OCI-LY7 (cell line): ENCODE results near the gene ATP8B1. TPM values are rescaled to one million over a fixed set of nuclear protein-coding genes. Genes with fewer than 3 reads are reported as not detected.

Source experiments
- BruUV-seq: library from RNA; stranded (reverse); fragments of 400-500 nt; replicated peaks from 2 replicates; lab custom pipeline; 2021; lab: Mats Ljungman, UMichigan
- CTCF ChIA-PET: fragments of 300-600 bp; sonication (Branson Sonifier 250); formaldehyde crosslinking; loops from one replicate; lab custom pipeline; 2022; ENCODE audit warnings: antibody characterized with exemption; ENCODE audit not compliant: unreplicated experiment; lab: Charles Lee
- POLR2A ChIA-PET: fragments of 300-600 bp; sonication (Branson Sonifier 250); formaldehyde crosslinking; loops from one replicate; lab custom pipeline; 2022; ENCODE audit warnings: antibody characterized with exemption; lab: Charles Lee
- DNase-seq: peaks from one replicate; pipeline ENCODE4 v3.0.0-alpha.2; 2015; ENCODE audit warnings: low spot score
- H2AFZ ChIP-seq: fragments of 200-600 bp; sonication (generic), shearing (Covaris generic); 2 replicates; pipeline ENCODE4 v1.6.1; 2014; ENCODE audit warnings: mild to moderate bottlenecking, antibody characterized with exemption, low read length, moderate library complexity
- H3K27ac ChIP-seq: fragments of 200-600 bp; sonication (generic); 2 replicates; pipeline ENCODE4 v1.5.1; 2014; ENCODE audit warnings: mixed run types, low read depth, mild to moderate bottlenecking, moderate library complexity, low read length, inconsistent platforms; ENCODE audit not compliant: poor library complexity, severe bottlenecking
- H3K36me3 ChIP-seq: fragments of 200-600 bp; sonication (generic); 2 replicates; pipeline ENCODE4 v1.6.1; 2014; ENCODE audit warnings: mild to moderate bottlenecking, antibody characterized with exemption, low read length, moderate library complexity, mixed read lengths; ENCODE audit not compliant: insufficient read depth
- H3K4me1 ChIP-seq: fragments of 200-600 bp; sonication (generic); 2 replicates; pipeline ENCODE4 v1.5.1; 2014; ENCODE audit warnings: mild to moderate bottlenecking, low read length; ENCODE audit not compliant: insufficient read depth, poor library complexity, severe bottlenecking
- H3K4me2 ChIP-seq: fragments of 200-600 bp; sonication (generic); 2 replicates; pipeline ENCODE4 v1.6.1; 2014; ENCODE audit warnings: mild to moderate bottlenecking, low read length
- H3K4me3 ChIP-seq: fragments of 200-600 bp; sonication (generic); 2 replicates; pipeline ENCODE4 v1.5.1; 2014; ENCODE audit warnings: mild to moderate bottlenecking, low read depth, low read length; ENCODE audit not compliant: poor library complexity, severe bottlenecking
- H3K79me2 ChIP-seq: fragments of 200-600 bp; sonication (generic); 2 replicates; pipeline ENCODE4 v1.6.1; 2016; ENCODE audit warnings: low read depth, mild to moderate bottlenecking, low read length, moderate library complexity, mixed read lengths; ENCODE audit not compliant: insufficient read depth
- H3K9me2 ChIP-seq: fragments of 200-600 bp; sonication (generic); 2 replicates; pipeline ENCODE4 v1.6.1; 2016; ENCODE audit warnings: mild to moderate bottlenecking, low read length, mixed read lengths; ENCODE audit not compliant: insufficient read depth
- H3K9me3 ChIP-seq: fragments of 200-600 bp; sonication (generic); 2 replicates; pipeline ENCODE4 v1.6.1; 2014; ENCODE audit warnings: mild to moderate bottlenecking, mixed run types, low read length, mixed read lengths
- H4K20me1 ChIP-seq: fragments of 200-600 bp; sonication (generic); 2 replicates; pipeline ENCODE4 v1.6.1; 2014; ENCODE audit warnings: mild to moderate bottlenecking, antibody characterized with exemption, low read length, moderate library complexity, mixed read lengths; ENCODE audit not compliant: insufficient read depth
- CTCF ChIP-seq: fragments of 200-600 bp; sonication (generic); conservative IDR thresholded peaks from 2 replicates; pipeline ENCODE4 v1.5.1; 2014; ENCODE audit warnings: mild to moderate bottlenecking, antibody characterized with exemption, low read length, moderate library complexity, mixed read lengths
- EZH2phosphoT487 ChIP-seq: fragments of 200-600 bp; sonication (generic); IDR thresholded peaks from 2 replicates; pipeline ENCODE4 v1.6.1; 2018; ENCODE audit warnings: low read depth, borderline replicate concordance, mild to moderate bottlenecking, mixed run types, antibody characterized with exemption, low read length, moderate library complexity, mixed read lengths
- intact Hi-C: fragments of 100-400 bp; cut with micrococcal nuclease; formaldehyde crosslinking; loops from one replicate; pipeline ENCODE4 v1.10.0; 2022; ENCODE audit not compliant: unreplicated experiment
- total RNA-seq, 2 experiments: library from RNA; depleted of rRNA in 1 of 2; stranded (reverse); fragments of >200 nt in 1 of 2; shearing (Covaris generic) in 1 of 2; gene quantifications; 2 replicates each; pipeline ENCODE4 v1.2.3, GENCODE V29; 2014 to 2022

Gene ATP8B1
- total RNA-seq, 2 experiments from 2014 or later, result not detected

- TF ChIP-seq CTCF, result no peak
- no peak for TF ChIP-seq EZH2phosphoT487
- BruUV-seq, result no TSS peak
- Histone ChIP-seq H3K9me2 (no peaks in the 10 kb centered on the region), H2AFZ (no peak overlapping the region), H3K4me3 (no peak overlapping the region), H4K20me1 (no peaks in the 10 kb centered on the region), H3K9me3 (no peaks in the 10 kb centered on the region), H3K27ac (no peak overlapping the region), H3K4me2 (no peak overlapping the region), H3K36me3 (no peaks in the 10 kb centered on the region), H3K4me1 (no peaks in the 10 kb centered on the region), H3K79me2 (no peaks in the 10 kb centered on the region)
- CTCF ChIA-PET, result no interaction called here
- POLR2A ChIA-PET, result interaction anchor here (0.6 kb wide), 1 partner anchor 11 kb away, joined by 3 read pairs; no protein-coding TSS in a partner anchor
- intact Hi-C loops, result no loop called here
- DNase-seq, result no peak
Measured at GRCh38 chr18:57705832-57706595, 97.1 kb downstream of the ATP8B1 start.

- no peak for TF ChIP-seq EZH2phosphoT487
- TF ChIP-seq CTCF, result no peak
- Histone ChIP-seq H3K27ac (no peak overlapping the region), H3K36me3 (no peaks in the 10 kb centered on the region), H3K4me1 (no peaks in the 10 kb centered on the region), H4K20me1 (no peaks in the 10 kb centered on the region), H3K4me2 (no peak overlapping the region), H2AFZ (no peak overlapping the region), H3K9me2 (no peaks in the 10 kb centered on the region), H3K79me2 (no peaks in the 10 kb centered on the region), H3K4me3 (no peak overlapping the region), H3K9me3 (no peaks in the 10 kb centered on the region)
- BruUV-seq, result no TSS peak
- DNase-seq, result no peak
- intact Hi-C loops, result no loop called here
- POLR2A ChIA-PET, result no interaction called here
- CTCF ChIA-PET, result no interaction called here
Measured at GRCh38 chr18:57705011-57705410, 98.1 kb downstream of the ATP8B1 start.

GRCh38 chr18:57698571-57699276 is 104.4 kb downstream of the ATP8B1 start:
- Histone ChIP-seq H3K27ac (no peak overlapping the region), H3K4me2 (no peak overlapping the region), H3K9me2 (no peaks in the 10 kb centered on the region), H3K79me2 (no peaks in the 10 kb centered on the region), H4K20me1 (no peaks in the 10 kb centered on the region), H3K4me1 (no peaks in the 10 kb centered on the region), H3K36me3 (no peaks in the 10 kb centered on the region), H3K4me3 (no peak overlapping the region), H3K9me3 (no peaks in the 10 kb centered on the region), H2AFZ (no peak overlapping the region)
- no peak for TF ChIP-seq CTCF
- no peak for TF ChIP-seq EZH2phosphoT487
- ChIA-PET CTCF (no interaction called here), POLR2A (no interaction called here)
- intact Hi-C loops, result no loop called here
- BruUV-seq, result no TSS peak
- DNase-seq, result no peak
